Thyroid gland (tissue), 4 donors: ENCODE results near the gene APLP2. TPM values are rescaled to one million over a fixed set of nuclear protein-coding genes. Genes with fewer than 3 reads are reported as not detected.

Experiments
- DNase-seq, 2 donors: peaks; one replicate each; pipeline ENCODE4 v3.0.0-alpha.2; 2019
- H3K27ac ChIP-seq, 3 donors: fragments of 200-600 bp; sonication (generic); 1 replicate in 2 of 3; 2 replicates in 1 of 3; pipeline ENCODE4 v1.5.1; 2016 to 2019; ENCODE audit warnings: mild to moderate bottlenecking in 1 of 3, moderate library complexity in 1 of 3
- H3K27me3 ChIP-seq: fragments of 200-600 bp; sonication (generic); one replicate; pipeline ENCODE4 v1.5.1; 2019
- H3K36me3 ChIP-seq, 2 donors: fragments of 200-600 bp; sonication (generic); one replicate each; pipeline ENCODE4 v1.5.1; 2016 to 2019
- H3K4me1 ChIP-seq, 2 donors: fragments of 200-600 bp; sonication (generic); one replicate each; pipeline ENCODE4 v1.5.1; 2017 to 2019
- H3K4me3 ChIP-seq, 3 donors: fragments of 200-600 bp; sonication (generic); replicated peaks in 1 of 3; 1 replicate in 2 of 3; 2 replicates in 1 of 3; pipeline ENCODE4 v1.5.1; 2016; ENCODE audit warnings: mild to moderate bottlenecking in 1 of 3
- H3K9me3 ChIP-seq: fragments of 200-600 bp; sonication (generic); one replicate; pipeline ENCODE4 v1.5.1; 2017
- CTCF ChIP-seq, 6 experiments: fragments of 200-600 bp in 3 of 6; fragments of 450-650 bp in 3 of 6; sonication (generic) in 3 of 6; IDR thresholded peaks; one replicate each; pipeline ENCODE4 v1.5.1; 2016 to 2019; ENCODE audit warnings: antibody characterized with exemption in 6 of 6, mild to moderate bottlenecking in 2 of 6, inconsistent platforms in 1 of 6, moderate library complexity in 1 of 6
- POLR2A ChIP-seq, 2 donors: fragments of 450-650 bp; IDR thresholded peaks; one replicate each; pipeline ENCODE4 v1.6.1; 2017; ENCODE audit warnings: antibody characterized with exemption in 2 of 2, mild to moderate bottlenecking in 2 of 2, moderate library complexity in 1 of 2
- WGBS, 2 donors: methylation state at CpG; one replicate each; pipeline ENCODE4 v1.1.5; 2017; 5-methylcytosine and 5-hydroxymethylcytosine counted together
- intact Hi-C: fragments of 100-400 bp; cut with DNase I; formaldehyde crosslinking; loops from one replicate; pipeline ENCODE4 v1.15.1; 2023
- total RNA-seq, 4 donors: library from RNA; depleted of rRNA; stranded (reverse); fragments of >200 nt; gene quantifications; one replicate each; pipeline ENCODE4 v1.2.3, GENCODE V29; 2016

APLP2 gene
- total RNA-seq, 4 donors from 2014 or later = 782 to 1,078 (median 902) TPM

GRCh38 chr11:130092661-130093060 is 23.0 kb downstream of the APLP2 start:
- peaks cover 20 to 29% of the 10 kb centered on the region in 2 donors for H3K4me1 ChIP-seq
- H3K36me3 ChIP-seq = no peaks in the 10 kb centered on the region
- no peaks in the 10 kb centered on the region for H3K27me3 ChIP-seq
- no peak overlapping the region for H3K27ac ChIP-seq
- intact Hi-C loops = no loop called here
- no peak for DNase-seq
- TF ChIP-seq POLR2A (IDR thresholded peaks at IDR 0.05) (no peak), CTCF (IDR thresholded peaks at IDR 0.05) (no peak)
- H3K4me3 ChIP-seq = no peak overlapping the region
- WGBS, 2 donors = 93 to 97% methylated on average over 4 of the region's 4 CpGs
- H3K9me3 ChIP-seq = no peaks in the 10 kb centered on the region

- Histone ChIP-seq H3K4me1 (peaks cover 25 to 27% of the 10 kb centered on the region in 2 donors), H3K27ac (no peak overlapping the region)
- intact Hi-C loops = no loop called here
Measured at GRCh38 chr11:130094614-130095013, 24.9 kb downstream of the APLP2 start.

GRCh38 chr11:130095326-130095725 is 25.6 kb downstream of the APLP2 start:
- no peak for DNase-seq
- intact Hi-C loops = no loop called here
- Histone ChIP-seq H3K9me3 (no peaks in the 10 kb centered on the region), H3K36me3 (no peaks in the 10 kb centered on the region), H3K4me1 (peaks cover 30 to 31% of the 10 kb centered on the region in 2 donors), H3K27ac (no peak overlapping the region), H3K27me3 (no peaks in the 10 kb centered on the region), H3K4me3 (no peak overlapping the region)
- TF ChIP-seq POLR2A (IDR thresholded peaks at IDR 0.05) (no peak), CTCF (IDR thresholded peaks at IDR 0.05) (no peak)
- 70 to 80% methylated on average over 1 of the region's 1 CpG for WGBS, 2 donors

More at GRCh38 chr11:130094614-130095013, 24.9 kb downstream of the APLP2 start:
- 90 to 91% methylated on average over 4 of the region's 4 CpGs for WGBS, 2 donors
- Histone ChIP-seq H3K9me3 (no peaks in the 10 kb centered on the region), H3K36me3 (no peaks in the 10 kb centered on the region), H3K27me3 (no peaks in the 10 kb centered on the region), H3K4me3 (no peak overlapping the region)
- DNase-seq = no peak
- TF ChIP-seq POLR2A (IDR thresholded peaks at IDR 0.05) (no peak), CTCF (IDR thresholded peaks at IDR 0.05) (no peak)

GRCh38 chr11:130096042-130096441 is 26.3 kb downstream of the APLP2 start:
- Histone ChIP-seq H3K4me3 (no peak overlapping the region), H3K27me3 (no peaks in the 10 kb centered on the region), H3K4me1 (peaks cover 31 to 35% of the 10 kb centered on the region in 2 donors), H3K27ac (no peak overlapping the region), H3K9me3 (no peaks in the 10 kb centered on the region), H3K36me3 (no peaks in the 10 kb centered on the region)
- TF ChIP-seq CTCF (IDR thresholded peaks at IDR 0.05) = no peak
- no peak for TF ChIP-seq POLR2A (IDR thresholded peaks at IDR 0.05)
- 89% methylated on average over 2 of the region's 2 CpGs for WGBS, 2 donors
- no peak for DNase-seq
- intact Hi-C loops = no loop called here

GRCh38 chr11:130096823-130097222 is 27.1 kb downstream of the APLP2 start:
- Histone ChIP-seq H3K27me3 (no peaks in the 10 kb centered on the region), H3K9me3 (no peaks in the 10 kb centered on the region), H3K4me1 (peaks cover 31 to 36% of the 10 kb centered on the region in 2 donors), H3K4me3 (no peak overlapping the region), H3K27ac (no peak overlapping the region), H3K36me3 (no peaks in the 10 kb centered on the region)
- WGBS, 2 donors = 78 to 83% methylated on average over 2 of the region's 2 CpGs
- no peak for DNase-seq
- intact Hi-C loops = no loop called here
- no peak for TF ChIP-seq POLR2A (IDR thresholded peaks at IDR 0.05)
- TF ChIP-seq CTCF (IDR thresholded peaks at IDR 0.05) = no peak
